ENCODE results near the gene NELFB. TPM values are rescaled to one million over a fixed set of nuclear protein-coding genes. Genes with fewer than 3 reads are reported as not detected.
"Not testable (repeated sequence)": the region's sequence is repeated elsewhere in the genome, so short reads cannot be mapped to it uniquely, and the experiment has no call there.

Gene NELFB
- total RNA-seq, 1 donor from 2014 or later: 61.9 TPM

GRCh38 chr9:137240841-137241489 lies 14.2 kb upstream of the NELFB start, which contains the start of gene TUBB4B:
Gene TUBB4B (plus strand): TSS chr9:137241287. CDS start chr9:137241361, 74 bp downstream.
- H3K9me3 Mint-ChIP-seq: no peaks in the 10 kb centered on the region
- peak within 1 kb of the TSS; percentile 99 for H3K27ac Mint-ChIP-seq
- H3K36me3 Mint-ChIP-seq: peaks cover 17% of the 10 kb centered on the region
- DNase-seq (ENCODE audit: extremely low spot score, unreplicated experiment): peak; percentile 99
- peaks cover 26% of the 10 kb centered on the region for H3K4me1 Mint-ChIP-seq (ENCODE audit: unreplicated experiment)
- H3K4me3 Mint-ChIP-seq: peak within 1 kb of the TSS; percentile 98
- peaks cover 4% of the 10 kb centered on the region for H3K27me3 Mint-ChIP-seq
- peak; percentile 2 for TF ChIP-seq CTCF (conservative IDR thresholded peaks at IDR 0.05)

DNA sequence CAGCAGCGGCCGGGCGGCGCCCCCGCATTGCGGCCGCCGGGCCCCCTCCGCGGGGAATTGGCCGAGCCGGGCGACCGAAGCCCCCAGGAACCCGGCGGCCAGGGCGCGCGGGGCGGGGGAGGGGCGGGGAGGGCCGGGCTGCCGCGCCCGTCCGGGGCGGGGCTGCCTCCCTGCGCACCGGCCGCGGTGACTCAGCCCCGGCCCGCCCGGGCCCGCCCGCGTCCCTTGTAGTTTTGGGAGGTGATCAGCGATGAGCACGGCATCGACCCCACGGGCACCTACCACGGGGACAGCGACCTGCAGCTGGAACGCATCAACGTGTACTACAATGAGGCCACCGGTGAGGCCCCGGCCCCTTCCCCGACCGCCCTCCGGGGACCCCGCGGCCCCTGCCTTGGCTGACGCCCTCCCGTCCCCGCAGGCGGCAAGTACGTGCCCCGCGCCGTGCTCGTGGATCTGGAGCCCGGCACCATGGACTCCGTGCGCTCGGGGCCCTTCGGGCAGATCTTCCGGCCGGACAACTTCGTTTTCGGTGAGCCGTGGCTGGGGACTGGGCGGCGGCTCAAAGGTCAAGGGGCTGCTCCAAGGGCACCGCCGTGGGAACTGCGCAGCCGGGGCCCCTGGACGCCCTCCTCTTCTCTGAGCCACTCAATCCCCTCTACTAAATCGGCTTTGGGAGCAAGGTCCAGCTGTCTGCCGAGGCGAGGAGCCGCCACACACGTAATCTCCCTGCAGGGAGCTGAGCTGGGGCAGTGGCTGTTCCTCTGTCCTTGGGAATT lies 13.4 kb upstream of the NELFB start:
- Mint-ChIP-seq H3K27ac (peak overlapping the region; percentile 99), H3K4me1 (ENCODE audit: unreplicated experiment) (peaks cover 26% of the 10 kb centered on the region), H3K36me3 (peaks cover 17% of the 10 kb centered on the region), H3K27me3 (peaks cover 4% of the 10 kb centered on the region), H3K4me3 (peak overlapping the region; percentile 89), H3K9me3 (no peaks in the 10 kb centered on the region)
- no peak for DNase-seq (ENCODE audit: extremely low spot score, unreplicated experiment)
- no peak for TF ChIP-seq CTCF (conservative IDR thresholded peaks at IDR 0.05)

DNA sequence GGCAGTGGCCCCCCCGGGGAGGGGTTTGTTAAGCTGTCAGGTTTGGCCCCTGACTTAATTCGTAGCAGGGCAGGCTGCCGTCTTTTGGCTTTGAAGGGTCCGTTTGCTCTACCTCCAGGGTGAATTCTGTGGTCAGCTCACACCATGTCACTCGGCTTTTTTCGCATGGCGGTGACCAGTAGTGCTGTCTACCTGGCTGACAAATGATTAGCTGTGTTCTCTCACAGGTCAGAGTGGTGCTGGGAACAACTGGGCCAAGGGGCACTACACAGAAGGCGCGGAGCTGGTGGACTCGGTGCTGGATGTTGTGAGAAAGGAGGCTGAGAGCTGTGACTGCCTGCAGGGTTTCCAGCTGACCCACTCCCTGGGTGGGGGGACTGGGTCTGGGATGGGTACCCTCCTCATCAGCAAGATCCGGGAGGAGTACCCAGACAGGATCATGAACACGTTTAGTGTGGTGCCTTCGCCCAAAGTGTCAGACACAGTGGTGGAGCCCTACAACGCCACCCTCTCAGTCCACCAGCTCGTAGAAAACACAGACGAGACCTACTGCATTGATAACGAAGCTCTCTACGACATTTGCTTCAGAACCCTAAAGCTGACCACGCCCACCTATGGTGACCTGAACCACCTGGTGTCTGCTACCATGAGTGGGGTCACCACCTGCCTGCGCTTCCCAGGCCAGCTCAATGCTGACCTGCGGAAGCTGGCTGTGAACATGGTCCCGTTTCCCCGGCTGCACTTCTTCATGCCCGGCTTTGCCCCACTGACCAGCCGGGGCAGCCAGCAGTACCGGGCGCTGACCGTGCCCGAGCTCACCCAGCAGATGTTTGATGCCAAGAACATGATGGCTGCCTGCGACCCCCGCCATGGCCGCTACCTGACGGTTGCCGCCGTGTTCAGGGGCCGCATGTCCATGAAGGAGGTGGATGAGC lies 12.6 kb upstream of the NELFB start:
- no peak for TF ChIP-seq CTCF (conservative IDR thresholded peaks at IDR 0.05)
- DNase-seq (ENCODE audit: extremely low spot score, unreplicated experiment): no peak
- peak overlapping the region; percentile 86 for H3K27ac Mint-ChIP-seq
- peaks cover 29% of the 10 kb centered on the region for H3K4me1 Mint-ChIP-seq (ENCODE audit: unreplicated experiment)
- peak overlapping the region; percentile 89 for H3K4me3 Mint-ChIP-seq
- H3K27me3 Mint-ChIP-seq: peaks cover 4% of the 10 kb centered on the region
- no peaks in the 10 kb centered on the region for H3K9me3 Mint-ChIP-seq
- H3K36me3 Mint-ChIP-seq: peaks cover 17% of the 10 kb centered on the region

- peaks cover 31% of the 10 kb centered on the region for H3K4me1 Mint-ChIP-seq (ENCODE audit: unreplicated experiment)
- H3K4me3 Mint-ChIP-seq: peak overlapping the region; percentile 89
- peaks cover 17% of the 10 kb centered on the region for H3K36me3 Mint-ChIP-seq
- not testable (repeated sequence) for H3K9me3 Mint-ChIP-seq; H3K27ac Mint-ChIP-seq; H3K27me3 Mint-ChIP-seq; DNase-seq (ENCODE audit: extremely low spot score, unreplicated experiment)
Observed at GRCh38 chr9:137243266-137243625, 11.9 kb upstream of the NELFB start.

GRCh38 chr9:137243626-137244485 lies 11.3 kb upstream of the NELFB start:
- DNase-seq (ENCODE audit: extremely low spot score, unreplicated experiment): no peak
- Mint-ChIP-seq H3K27ac (peak overlapping the region; percentile 51), H3K4me1 (ENCODE audit: unreplicated experiment) (peaks cover 30% of the 10 kb centered on the region), H3K9me3 (no peaks in the 10 kb centered on the region), H3K4me3 (peak overlapping the region; percentile 89), H3K27me3 (peaks cover 4% of the 10 kb centered on the region), H3K36me3 (peaks cover 17% of the 10 kb centered on the region)
- no peak for TF ChIP-seq CTCF (conservative IDR thresholded peaks at IDR 0.05)
